ENCODE results near the gene MIDN.

- TF ChIP-seq CTCF (IDR thresholded peaks at IDR 0.05) (no peak), POLR2A (IDR thresholded peaks at IDR 0.05) (no peak)
These were observed 40.7 kb downstream of the MIDN start for GRCh38 chr19:1288833-1289685.
